GM08714 (cell line): ENCODE data around the gene CDKL1.
"Not testable (repeated sequence)": the region's sequence is repeated elsewhere in the genome, so short reads cannot be mapped to it uniquely, and the experiment has no call there.

Experiments
- H3K4me3 ChIP-seq: fragments of 200-500 bp; sonication (Bioruptor generic); 2 replicates; pipeline ENCODE4 v1.5.1; 2014; ENCODE audit warnings: mild to moderate bottlenecking, low read length, inconsistent platforms
- ZNF274 ChIP-seq: IDR thresholded peaks from 2 replicates; pipeline ENCODE4 v1.6.1; 2012; ENCODE audit warnings: mild to moderate bottlenecking, low read depth, low read length

Gene CDKL1

GRCh38 chr14:50377550-50378085 is 19.1 kb downstream of the CDKL1 start:
- TF ChIP-seq ZNF274: no peak
- no peak overlapping the region for H3K4me3 ChIP-seq

- TF ChIP-seq ZNF274: no peak
These were observed 20.9 kb downstream of the CDKL1 start for GRCh38 chr14:50375760-50376159.

DNA sequence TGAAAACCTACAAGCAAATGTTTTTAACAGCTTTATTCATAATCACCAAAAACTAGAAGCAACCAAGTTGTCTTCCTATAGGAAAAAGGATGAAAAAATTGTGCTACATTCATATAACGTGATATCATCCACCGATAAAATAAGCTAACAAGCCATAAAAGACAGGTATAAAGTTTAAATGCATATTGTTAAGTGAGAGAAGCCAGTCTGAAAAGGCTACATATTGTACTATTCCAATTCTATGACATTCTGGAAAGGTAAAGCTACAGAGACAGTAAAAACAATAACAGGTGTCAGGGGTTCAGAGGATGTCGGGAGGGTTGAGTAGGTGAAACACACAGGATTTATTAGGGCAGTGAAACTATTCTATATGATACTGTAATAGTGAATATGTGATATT is 22.7 kb downstream of the CDKL1 start:
- no peak for TF ChIP-seq ZNF274
- no peak overlapping the region for H3K4me3 ChIP-seq

More at GRCh38 chr14:50375760-50376159, 20.9 kb downstream of the CDKL1 start:
- no peak overlapping the region for H3K4me3 ChIP-seq

DNA sequence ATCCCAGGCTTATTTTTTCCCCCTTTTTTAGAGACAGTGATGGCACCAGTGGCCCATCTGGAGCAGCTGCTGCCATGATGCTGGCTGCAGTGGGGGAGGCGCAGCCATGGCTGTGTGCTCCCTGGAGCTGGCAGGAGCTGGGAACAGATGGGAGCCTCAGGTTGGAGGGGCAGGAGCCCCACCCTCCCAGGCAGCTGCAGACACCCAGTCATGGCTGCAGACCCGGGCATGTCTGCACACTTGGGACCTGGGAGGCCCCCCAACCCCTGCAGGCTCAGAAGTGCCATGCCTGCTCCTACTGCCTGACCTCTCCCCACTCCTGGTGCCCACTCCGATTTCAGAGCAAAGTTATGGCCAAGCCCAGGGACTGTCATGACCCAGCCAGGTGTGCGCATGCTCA is 25.1 kb downstream of the CDKL1 start:
- no peak for TF ChIP-seq ZNF274
- no peak overlapping the region for H3K4me3 ChIP-seq

GRCh38 chr14:50366589-50366988 is 30.1 kb downstream of the CDKL1 start:
- H3K4me3 ChIP-seq: no peak overlapping the region
- no peak for TF ChIP-seq ZNF274

GRCh38 chr14:50366115-50366514 is 30.6 kb downstream of the CDKL1 start:
- H3K4me3 ChIP-seq: no peak overlapping the region
- no peak for TF ChIP-seq ZNF274

- H3K4me3 ChIP-seq: not testable (repeated sequence)
These were observed 31.1 kb downstream of the CDKL1 start for GRCh38 chr14:50365572-50365971.

DNA sequence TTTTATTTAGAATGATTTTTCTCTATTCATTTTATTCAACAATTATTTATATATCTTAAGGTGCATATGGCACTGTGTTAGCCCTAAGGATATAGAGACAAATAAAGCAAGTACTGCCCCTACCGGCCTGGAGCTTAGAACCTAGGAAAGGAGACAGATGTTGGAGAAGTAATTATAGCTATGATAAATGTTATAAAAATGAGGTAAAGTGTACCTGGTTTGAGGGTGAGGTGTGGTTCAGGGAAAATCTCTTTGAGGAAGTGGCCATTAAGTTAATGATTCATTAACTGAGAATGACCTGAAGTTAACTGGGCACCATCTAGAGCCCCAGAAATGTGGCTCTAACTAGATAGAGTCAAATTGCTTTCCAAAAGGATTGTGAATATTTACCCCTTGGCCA is 31.9 kb downstream of the CDKL1 start:
- TF ChIP-seq ZNF274: no peak
- no peak overlapping the region for H3K4me3 ChIP-seq

GRCh38 chr14:50363714-50364111 is 33.0 kb downstream of the CDKL1 start:
- TF ChIP-seq ZNF274: no peak
- H3K4me3 ChIP-seq: peak overlapping the region; percentile 76

- H3K4me3 ChIP-seq: peak overlapping the region; percentile 76
- TF ChIP-seq ZNF274: no peak
These were observed 33.6 kb downstream of the CDKL1 start for GRCh38 chr14:50362764-50363713.

GRCh38 chr14:50361473-50362403 is 34.9 kb downstream of the CDKL1 start:
- H3K4me3 ChIP-seq: not testable (repeated sequence)

DNA sequence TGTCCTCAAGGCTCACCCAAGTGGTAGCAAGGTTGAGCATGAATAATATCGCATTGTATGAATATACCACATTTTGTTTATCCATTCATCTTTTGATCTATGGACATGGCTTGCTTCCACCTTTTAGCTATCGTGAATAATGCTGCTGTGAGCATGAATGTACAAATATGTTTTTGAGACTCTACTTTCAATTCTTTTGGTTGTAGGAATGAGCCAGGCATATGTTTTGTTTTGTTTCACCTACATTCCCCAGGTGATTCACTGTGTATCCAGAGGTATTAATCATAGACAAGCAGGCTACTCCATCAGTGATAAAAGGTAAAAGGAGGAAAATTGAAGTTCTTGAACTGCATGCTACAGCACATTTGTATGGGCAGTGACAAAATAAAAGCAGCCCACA is 35.8 kb downstream of the CDKL1 start:
- H3K4me3 ChIP-seq: no peak overlapping the region
- no peak for TF ChIP-seq ZNF274

- H3K4me3 ChIP-seq: no peak overlapping the region
- TF ChIP-seq ZNF274: no peak
These were observed 36.6 kb downstream of the CDKL1 start for GRCh38 chr14:50360093-50360492.

DNA sequence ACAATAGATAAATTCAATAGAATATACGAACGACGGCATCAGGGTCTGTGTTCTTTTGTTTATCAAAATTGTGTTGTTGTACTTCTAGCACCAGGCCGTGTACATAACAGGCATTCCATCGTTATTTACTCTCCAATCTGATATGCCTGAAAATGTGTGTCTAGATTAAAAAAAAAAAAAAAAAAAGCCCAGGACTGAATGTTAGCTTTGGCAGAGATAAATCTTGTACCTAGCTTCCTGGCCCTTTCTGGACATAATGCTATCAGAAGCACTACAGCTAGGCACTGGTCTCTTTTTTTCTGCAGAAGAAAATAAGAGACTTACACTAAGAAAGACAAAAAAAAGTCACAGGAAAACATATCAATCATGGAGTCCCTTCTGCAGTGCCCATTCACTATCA is 37.0 kb downstream of the CDKL1 start:
- TF ChIP-seq ZNF274: no peak
- no peak overlapping the region for H3K4me3 ChIP-seq
